ENCODE measurements around the gene OLFML2A.
"Not testable (repeated sequence)": the region's sequence is repeated elsewhere in the genome, so short reads cannot be mapped to it uniquely, and the experiment has no call there.

- not testable (repeated sequence) for TF ChIP-seq CTCF (conservative IDR thresholded peaks at IDR 0.05; ENCODE audit: low read depth, low read length); EZH2 (IDR thresholded peaks at IDR 0.05; ENCODE audit: borderline replicate concordance, low read depth, low read length, poor library complexity, severe bottlenecking)
Observed at GRCh38 chr9:124838132-124838531, 61.2 kb downstream of the OLFML2A start.

All from A673 (cell line).